ENCODE measurements around the gene SCYL1.
A peak's percentile ranks its signal among the peaks of the same experiment; 100 is the strongest.
"Not testable (repeated sequence)": the region's sequence is repeated elsewhere in the genome, so short reads cannot be mapped to it uniquely, and the experiment has no call there.

Gene SCYL1

GRCh38 chr11:65552388-65552951, 27.6 kb downstream of the SCYL1 start:
- DNase-seq (ENCODE audit: low read depth in 1 of 2, low spot score in 1 of 2): no peak

DNA sequence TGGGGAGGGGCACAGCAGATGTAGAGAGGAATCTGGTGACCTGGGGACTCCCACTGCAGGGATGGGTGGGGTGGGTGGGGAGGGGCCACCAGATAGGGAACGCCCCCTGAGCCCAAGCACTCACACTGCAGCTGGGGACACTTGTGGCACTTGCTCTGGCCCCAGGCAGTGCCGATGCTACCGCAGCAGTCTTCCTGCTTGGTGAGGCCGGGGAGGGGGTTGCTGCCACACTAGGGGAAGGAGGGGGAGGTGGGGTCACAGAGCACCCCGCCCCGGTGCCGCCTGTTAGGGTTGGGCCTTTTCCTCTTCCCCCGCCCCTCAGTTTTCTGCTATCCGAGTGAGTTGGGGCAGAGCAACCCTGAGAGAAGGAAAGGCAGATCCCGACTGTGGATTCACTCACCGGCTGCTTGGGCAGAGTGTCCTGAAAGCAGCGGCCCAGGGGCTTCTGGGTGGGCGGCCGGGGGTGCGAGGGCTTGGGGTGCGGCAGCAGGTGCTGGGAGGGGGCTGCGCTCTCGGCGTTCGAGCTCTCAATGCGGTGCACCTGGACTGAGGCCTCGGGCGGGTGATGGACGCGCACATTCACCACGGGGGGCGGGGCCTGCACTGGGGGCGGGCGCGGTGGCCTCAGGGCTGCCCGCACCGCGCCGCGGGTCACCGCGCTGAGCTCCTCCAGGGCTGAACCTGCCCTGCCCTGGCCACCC, 28.6 kb downstream of the SCYL1 start:
- peak; percentile 37 to 49 for DNase-seq (ENCODE audit: low read depth in 1 of 2, low spot score in 1 of 2)

DNA sequence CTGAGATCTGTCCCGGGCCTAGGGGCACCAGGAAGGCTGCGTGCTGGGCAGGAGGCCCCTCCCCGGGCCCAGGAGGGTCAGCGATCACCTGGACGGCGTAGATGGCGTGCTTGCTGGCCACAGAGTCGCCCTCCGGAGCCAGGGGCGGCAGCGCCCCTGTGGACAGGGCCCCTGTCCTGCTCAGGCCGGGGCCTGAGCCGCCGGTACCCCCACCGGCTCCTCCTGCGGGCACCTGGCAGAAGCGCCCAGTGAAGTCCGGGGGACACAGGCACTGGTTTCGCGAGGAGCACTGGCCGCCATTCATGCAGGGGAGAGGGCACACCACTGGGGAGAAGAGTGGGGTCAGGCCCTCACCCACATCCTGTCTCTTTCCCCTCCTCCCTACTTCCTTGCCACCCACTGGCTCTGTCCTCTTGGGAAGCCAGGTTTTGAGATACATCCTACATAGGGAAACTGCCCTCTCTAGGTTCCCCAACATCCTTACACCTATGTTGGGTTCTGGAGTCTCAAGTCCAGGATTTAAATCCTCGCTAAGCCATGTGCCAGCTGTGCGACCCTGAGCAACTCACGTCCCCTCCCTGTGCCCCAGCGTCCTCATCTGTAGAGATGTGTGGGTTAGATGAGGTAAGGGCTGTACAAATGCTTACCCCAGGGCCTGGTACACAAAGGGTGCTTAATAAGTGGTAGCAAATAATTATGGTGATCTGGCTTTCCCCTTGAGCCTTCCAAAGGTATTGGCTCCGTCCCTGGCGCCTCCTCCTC, 29.4 kb downstream of the SCYL1 start:
- DNase-seq (ENCODE audit: low read depth in 1 of 2, low spot score in 1 of 2): no peak

DNA sequence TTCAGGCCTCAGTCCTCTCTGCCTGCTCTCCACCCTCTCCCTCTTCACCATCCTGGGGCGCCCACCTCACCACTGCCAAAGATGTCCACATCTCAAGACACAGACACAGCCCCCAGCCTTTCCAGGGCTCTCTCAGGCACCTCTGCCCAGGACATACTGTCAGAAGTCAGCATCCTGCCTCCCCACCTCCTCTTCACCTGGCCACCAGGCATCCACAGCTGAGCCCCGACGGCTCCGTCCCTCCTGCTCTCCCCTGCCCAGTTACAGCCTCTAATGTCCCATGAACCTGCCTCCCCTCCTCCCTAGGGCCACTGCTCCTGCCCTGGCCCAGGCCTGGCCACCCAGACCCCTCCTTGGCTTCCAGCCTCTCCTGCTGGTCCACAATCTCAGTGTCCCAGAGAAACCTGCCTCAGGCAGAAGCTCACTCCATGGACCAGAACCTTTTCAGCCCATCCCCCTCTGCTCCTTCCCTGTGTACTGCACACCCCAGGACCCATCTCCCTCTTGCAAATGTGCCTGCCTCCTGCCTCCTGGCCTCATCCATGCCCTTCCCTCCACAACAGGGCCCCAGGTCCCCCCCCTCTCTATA, 30.1 kb downstream of the SCYL1 start:
- DNase-seq (ENCODE audit: low read depth in 1 of 2, low spot score in 1 of 2): no peak

DNA sequence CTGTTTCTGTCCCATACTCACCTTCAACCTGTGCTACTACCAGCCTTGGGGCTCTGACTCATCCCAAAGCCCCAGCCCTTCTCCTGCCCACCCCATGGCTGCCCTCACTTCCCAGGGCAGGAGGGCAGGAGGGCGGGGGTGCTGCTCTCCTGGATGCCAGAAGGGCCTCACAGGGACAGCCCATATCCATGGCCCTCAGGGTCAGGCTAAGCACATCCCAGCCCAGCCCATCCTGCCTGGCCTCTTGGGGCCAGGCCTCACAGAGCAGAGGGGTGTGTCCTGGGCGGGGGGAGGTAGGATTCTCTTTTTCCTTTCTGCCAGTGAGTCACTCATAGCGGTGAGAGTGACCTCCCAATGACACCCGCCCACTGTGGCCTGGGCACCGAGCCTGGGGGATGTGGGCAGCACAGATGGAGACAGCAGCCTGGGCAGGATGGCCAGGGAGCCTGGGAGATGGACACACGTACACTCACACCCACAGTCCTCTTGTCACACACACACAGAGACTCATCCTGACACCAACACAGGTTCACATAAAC, 30.9 kb downstream of the SCYL1 start:
- DNase-seq (ENCODE audit: low read depth in 1 of 2, low spot score in 1 of 2): no peak

DNA sequence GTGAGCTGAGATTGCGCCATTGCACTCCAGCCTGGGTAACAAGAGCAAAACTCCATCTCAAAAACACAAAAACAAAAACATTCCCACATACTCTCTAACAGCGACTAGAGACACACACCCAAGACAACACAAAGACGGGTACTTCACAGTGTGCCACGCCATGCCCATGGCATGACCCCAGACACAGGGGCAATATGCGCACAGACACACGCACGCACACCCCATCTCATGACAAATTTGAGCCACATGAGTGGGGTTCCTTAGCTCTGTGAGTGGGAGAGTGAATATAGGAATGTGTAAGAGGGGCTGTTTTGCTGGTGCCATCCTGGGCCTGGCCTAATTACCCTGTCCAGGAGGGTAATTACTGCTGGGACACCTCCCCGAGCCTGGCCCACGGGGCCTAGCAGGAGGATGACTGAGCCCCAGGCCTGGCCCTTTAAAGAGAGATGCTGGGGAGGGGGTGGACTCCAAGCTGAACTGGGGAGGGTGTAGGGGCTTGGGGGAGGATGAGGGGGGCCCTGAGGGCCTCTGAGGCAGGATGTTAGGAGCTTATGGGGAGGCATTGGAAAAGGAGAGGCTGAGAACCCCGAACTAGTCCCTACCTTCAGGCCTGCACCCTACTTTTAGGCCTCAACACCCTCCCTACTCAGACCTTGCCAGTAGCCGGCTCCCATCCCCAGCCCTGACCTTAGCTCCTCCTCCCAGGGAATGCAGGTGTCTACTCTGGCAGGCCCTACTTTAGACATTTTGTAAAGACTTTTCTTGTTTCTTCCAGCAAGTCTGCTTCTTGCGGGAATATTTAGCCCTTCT, 31.8 kb downstream of the SCYL1 start:
- DNase-seq (ENCODE audit: low read depth in 1 of 2, low spot score in 1 of 2): no peak

- no peak for DNase-seq (ENCODE audit: low read depth in 1 of 2, low spot score in 1 of 2)
These were observed 32.6 kb downstream of the SCYL1 start for GRCh38 chr11:65557280-65558001.

DNA sequence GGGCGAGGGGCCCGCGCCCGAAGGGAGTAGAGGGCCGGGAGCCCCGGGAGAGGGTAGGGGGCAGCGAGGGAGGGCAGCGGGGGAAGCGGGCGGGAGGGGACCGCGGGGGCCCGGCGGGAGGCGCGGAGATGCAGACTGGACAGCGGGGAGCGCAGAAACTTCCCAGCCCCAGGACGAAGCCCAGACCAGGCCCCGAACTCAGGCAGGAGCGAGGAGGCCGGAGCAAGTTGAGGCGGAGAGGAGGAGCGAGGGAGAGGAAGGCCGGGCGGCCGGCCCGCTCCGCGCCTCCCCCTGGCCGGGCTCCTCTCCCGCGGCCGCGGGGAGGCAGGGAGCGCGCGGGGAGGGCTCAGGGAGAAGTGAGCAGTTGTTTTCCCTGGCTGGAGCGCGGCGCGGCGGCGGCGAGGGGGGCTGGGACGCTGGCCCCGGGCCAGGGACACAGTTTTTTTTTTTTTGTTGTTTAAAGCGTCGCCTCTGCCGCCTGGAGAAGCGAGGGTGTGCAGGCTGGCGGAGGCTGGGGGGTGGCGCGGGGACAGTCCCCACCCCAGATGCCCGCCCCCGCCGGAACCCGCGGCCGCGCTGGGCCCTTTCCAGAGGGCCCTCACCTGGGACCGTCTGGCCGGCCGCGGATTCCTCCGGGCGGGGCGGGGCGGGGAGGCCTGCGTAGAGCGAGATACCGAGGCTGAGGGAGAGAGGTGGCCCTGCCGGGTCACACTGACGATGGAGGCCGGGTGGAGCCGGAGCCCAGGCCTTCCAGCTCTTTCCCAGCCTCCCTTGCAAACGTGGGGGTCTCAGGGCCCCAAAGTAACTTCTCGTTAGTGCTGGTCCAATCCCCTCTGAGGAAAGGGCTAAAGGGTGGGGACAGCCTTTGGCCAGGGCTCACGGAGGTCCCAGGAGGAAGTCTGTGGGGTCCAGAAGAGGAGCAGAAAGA, 33.4 kb downstream of the SCYL1 start, which contains the start of gene LTBP3:
Gene LTBP3 (minus strand): TSS at position 358 of the 928 bp plus-strand sequence. CDS start 400 bp downstream, outside the sequence.
- DNase-seq (ENCODE audit: low read depth in 1 of 2, low spot score in 1 of 2): no peak

GRCh38 chr11:65558930-65559509, 34.1 kb downstream of the SCYL1 start:
- no peak for DNase-seq (ENCODE audit: low read depth in 1 of 2, low spot score in 1 of 2)

DNA sequence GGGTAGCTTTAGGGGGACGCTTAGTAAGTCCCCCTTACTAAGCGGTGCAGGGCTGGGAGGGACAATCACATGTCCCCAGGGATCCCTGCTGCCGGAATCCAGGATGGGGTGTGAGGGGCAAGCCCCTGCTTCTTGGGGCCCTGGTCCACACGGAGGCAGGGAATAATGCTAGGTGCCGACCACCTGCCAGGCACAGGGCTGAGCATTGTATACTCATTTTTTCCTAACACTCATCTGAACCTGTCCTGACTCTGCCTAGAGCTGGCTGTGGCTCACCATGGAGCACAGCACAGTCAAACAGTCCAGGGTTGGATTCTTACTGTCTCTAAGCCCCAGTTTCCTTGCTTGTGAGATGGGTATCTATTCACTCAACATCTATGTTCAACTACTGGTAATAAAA, 34.7 kb downstream of the SCYL1 start:
- no peak for DNase-seq (ENCODE audit: low read depth in 1 of 2, low spot score in 1 of 2)

- DNase-seq (ENCODE audit: low read depth in 1 of 2, low spot score in 1 of 2): no peak
These were observed 35.2 kb downstream of the SCYL1 start for GRCh38 chr11:65559951-65560537.

- DNase-seq (ENCODE audit: low read depth in 1 of 2, low spot score in 1 of 2): no peak
These were observed 35.9 kb downstream of the SCYL1 start for GRCh38 chr11:65560555-65561418.

GRCh38 chr11:65562020-65562419, 37.1 kb downstream of the SCYL1 start:
- no peak for DNase-seq (ENCODE audit: low read depth in 1 of 2, low spot score in 1 of 2)

GRCh38 chr11:65562788-65563187, 37.9 kb downstream of the SCYL1 start:
- no peak for DNase-seq (ENCODE audit: low read depth in 1 of 2, low spot score in 1 of 2)

DNA sequence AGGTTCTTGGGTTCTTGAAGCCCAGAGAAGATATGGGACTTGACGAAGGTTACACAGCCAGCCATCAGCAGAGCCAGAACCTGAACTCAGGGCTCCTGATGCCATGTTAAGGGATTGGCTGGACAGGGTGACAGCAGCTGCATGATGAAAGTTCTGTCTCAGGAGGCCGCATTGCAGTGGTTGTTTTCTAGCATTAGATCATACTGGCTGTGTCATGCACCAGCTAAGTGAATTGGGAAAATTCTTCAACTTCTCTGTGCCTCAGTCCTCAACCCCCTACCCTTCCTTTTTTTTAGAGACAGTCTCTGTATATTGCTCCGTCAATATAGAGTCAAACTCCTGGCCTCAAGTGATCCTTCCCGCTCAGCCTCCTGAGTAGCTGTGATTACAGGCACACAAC, 38.7 kb downstream of the SCYL1 start:
- DNase-seq (ENCODE audit: low read depth in 1 of 2, low spot score in 1 of 2): no peak

DNA sequence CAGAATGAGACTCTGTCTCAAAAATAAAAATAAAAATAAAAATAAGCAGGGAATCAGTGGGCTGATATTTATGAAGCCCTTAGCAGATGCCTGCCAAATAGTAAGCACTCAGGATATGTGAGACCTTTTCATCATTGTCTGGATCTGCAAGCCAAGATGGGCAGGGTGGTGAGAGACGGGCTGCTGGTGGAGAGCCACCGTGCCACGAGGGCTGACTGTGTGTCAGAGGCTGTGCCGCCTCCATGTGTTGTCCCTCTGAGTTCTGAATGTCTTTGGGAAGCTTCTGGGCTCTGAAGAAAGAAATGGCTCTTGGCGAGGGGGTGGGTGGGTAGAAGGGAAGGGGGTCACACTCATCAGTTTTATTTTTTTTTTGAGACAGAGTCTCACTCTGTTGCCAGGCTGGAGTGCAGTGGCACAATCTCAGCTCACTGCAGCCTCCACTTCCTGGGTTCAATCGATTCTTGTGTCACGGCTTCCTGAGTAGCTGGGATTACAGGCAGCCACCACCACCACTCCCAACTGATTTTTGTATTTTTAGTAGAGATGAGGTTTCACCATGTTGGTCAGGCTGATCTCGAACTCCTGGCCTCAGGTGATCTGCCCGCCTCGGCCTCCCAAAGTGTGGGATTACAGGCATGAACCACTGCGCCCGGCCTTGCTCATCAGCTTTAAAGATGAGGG, 40.1 kb downstream of the SCYL1 start:
- DNase-seq (ENCODE audit: low read depth in 1 of 2, low spot score in 1 of 2): not testable (repeated sequence)

Measured in activated T-helper 1 cell treated with anti-CD3 and anti-CD28 coated beads, Interleukin-2, amount 50 U/mL, for 16 hours (primary cell).